HG03439 (cell line): ENCODE measurements around the gene DNAH3.
"Not testable (repeated sequence)": the region's sequence is repeated elsewhere in the genome, so short reads cannot be mapped to it uniquely, and the experiment has no call there.

Experiments
- ATAC-seq: cut with Tn5 transposase; IDR thresholded peaks from one replicate; pipeline ENCODE4 v1.9.1; 2021; ENCODE audit warnings: mild to moderate bottlenecking, moderate library complexity; ENCODE audit not compliant: unreplicated experiment

DNAH3 gene

DNA sequence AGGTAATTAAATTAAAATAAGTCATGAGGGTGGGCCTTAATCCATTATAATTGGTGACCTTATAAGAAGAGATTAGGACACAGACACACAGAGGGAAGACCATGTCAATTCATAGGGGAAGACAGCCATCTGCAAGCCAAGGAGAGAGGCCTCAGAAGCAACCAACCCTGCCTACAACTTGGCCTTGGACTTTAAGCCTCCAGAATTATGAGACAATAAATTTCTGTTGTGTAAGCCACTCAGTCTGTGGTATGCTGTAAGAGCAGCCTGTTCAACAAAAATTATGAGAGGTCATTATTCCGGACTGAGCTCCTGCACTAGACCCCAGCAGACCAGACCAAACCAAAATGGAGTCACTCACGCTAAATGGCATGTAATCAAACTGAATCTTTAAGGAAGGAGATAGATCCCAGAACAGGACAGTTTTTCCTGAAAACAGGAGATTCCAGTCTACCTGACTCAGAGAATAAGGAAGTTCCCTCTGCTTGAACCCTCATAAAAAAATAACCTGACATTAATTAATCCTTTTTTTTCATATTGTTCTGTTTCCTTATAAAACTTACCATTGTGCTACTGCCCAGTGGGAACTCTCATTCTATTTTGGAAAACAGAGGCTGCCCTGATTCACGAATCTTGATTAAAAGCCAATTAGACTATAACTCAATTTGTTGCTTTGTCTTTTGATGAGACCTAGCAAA, 74.3 kb downstream of the DNAH3 start:
- no peak for ATAC-seq

DNA sequence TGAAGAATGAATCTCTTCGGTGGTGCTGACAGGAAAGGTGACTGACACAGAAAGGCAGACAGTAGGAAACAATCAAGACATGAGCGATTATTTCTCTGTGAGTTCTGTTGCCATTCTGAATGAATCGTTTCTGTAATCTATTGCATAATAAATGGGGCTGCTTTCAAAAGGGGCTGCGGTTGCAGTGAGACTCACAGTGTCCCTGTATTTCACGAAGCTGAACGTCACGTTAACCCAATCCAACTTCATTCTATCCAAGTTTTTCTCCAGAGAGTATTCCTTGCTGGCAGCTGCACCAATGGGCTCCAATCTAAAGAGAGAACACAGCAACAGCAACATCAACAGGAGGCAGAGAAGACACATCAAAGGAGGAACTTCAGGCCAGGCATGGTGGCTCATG, 75.4 kb downstream of the DNAH3 start:
- no peak for ATAC-seq

- no peak for ATAC-seq
These were observed 77.7 kb downstream of the DNAH3 start for GRCh38 chr16:21072976-21073375.

DNA sequence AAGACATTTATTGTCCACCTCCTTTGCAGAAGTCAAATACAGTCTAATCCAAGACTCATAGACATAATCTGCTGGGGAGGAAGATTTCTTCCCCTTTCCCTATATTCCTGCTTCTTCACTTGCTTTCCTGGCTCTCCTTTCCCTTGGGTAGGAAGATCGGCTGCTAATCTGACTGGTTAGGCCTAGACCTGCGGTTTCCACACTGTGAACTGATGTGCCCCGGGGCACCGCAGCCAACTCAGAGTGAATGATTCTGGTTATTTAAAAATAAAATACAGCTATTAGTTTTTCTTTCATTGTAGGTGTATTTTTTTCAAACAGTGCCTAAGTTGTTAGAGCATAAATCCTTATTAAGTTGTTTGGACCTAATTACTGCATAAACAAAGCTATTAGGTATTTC, 78.9 kb downstream of the DNAH3 start:
- ATAC-seq = no peak

GRCh38 chr16:21070564-21070963, 80.1 kb downstream of the DNAH3 start:
- no peak for ATAC-seq

GRCh38 chr16:21069986-21070385, 80.7 kb downstream of the DNAH3 start:
- ATAC-seq = no peak

GRCh38 chr16:21064203-21064602, 86.4 kb downstream of the DNAH3 start:
- no peak for ATAC-seq

GRCh38 chr16:21063314-21063713, 87.3 kb downstream of the DNAH3 start:
- not testable (repeated sequence) for ATAC-seq

DNA sequence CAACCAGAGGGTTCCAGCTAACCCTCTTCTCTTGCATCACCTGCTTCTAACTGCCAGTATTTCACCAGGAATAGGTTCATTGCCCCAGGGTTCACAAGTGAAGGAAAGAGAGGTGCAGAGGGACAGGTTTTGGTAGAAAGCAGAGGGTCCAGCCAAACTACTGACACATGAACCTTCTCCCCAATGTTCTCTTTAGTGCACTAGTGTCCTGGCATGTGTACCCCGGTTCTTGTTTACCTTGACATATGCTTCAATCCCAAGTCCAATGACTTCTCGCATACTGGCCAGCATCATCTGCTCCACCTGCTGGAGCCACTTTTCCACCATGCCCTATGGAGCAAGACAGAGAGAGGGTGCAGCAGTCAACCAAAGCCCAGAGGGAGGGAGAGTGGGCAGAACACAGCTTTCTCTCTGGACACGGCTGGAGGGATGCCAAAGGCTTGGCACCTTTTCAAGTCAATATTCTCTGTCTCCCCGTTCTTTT, 90.6 kb downstream of the DNAH3 start:
- no peak for ATAC-seq

GRCh38 chr16:21057875-21058274, 92.8 kb downstream of the DNAH3 start:
- no peak for ATAC-seq

DNA sequence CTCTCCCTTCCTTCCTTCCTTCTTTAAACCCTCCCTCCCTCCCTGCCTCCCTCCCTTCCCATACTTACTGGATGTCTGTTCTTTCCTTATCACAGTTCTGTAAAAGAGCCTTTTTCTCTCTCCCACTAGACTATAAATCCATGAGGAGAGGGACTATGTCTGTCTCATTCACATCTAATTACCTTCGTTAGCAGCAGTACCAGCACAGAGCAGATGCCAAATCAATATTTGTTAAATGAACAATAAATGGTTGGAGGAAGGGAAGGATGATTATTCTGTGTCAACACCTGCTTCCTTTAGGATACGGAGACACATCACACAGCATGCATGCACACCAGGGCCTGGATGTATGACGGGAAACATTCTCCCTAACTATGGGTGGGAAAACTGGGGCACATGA, 94.2 kb downstream of the DNAH3 start:
- no peak for ATAC-seq

- not testable (repeated sequence) for ATAC-seq
These were observed 94.9 kb downstream of the DNAH3 start for GRCh38 chr16:21055738-21056137.

DNA sequence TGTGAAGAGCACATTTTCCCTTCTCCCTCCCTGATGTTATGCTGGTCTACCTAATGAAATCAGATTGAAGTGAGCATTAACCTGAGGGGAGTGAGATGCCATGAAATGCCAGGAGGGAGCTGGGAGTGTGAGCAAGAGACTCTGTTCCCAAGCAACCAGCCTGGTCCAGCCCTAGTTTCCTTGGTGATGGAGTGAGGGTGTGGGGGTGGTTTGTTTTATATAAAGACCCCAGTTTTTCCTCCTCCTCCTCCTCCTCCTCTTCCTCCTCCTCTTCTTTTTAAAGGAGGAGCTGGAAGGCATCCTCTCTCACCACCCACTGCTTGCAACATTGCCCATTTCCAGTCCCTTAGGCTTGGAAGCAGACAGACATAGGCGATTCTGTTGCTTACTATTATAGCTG, 97.1 kb downstream of the DNAH3 start:
- no peak for ATAC-seq

DNA sequence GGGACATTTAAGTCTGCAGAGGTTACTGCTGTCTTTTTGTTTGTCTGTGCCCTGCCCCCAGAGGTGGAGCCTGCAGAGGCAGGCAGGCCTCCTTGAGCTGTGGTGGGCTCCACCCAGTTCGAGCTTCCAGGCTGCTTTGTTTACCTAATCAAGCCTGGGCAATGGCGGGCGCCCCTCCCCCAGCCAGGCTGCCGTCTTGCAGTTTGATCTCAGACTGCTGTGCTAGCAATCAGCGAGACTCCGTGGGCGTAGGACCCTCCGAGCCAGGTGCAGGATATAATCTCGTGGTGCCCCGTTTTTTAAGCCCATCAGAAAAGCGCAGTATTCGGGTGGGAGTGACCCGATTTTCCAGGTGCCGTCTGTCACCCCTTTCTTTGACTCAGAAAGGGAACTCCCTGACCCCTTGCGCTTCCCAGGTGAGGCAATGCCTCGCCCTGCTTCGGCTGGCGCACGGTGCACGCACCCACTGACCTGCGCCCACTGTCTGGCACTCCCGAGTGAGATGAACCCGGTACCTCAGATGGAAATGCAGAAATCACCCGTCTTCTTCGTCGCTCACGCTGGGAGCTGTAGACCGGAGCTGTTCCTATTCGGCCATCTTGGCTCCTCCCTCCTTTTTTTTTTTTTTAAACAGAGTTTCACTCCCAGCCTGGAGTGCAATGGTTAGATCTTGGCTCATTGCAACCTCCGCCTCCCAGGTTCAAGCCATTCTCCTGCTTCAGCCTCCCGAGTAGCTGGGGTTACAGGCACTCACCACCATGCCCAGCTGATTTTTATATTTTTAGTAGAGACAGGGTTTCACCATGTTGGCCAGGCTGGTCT, 102.3 kb downstream of the DNAH3 start:
- not testable (repeated sequence) for ATAC-seq

DNA sequence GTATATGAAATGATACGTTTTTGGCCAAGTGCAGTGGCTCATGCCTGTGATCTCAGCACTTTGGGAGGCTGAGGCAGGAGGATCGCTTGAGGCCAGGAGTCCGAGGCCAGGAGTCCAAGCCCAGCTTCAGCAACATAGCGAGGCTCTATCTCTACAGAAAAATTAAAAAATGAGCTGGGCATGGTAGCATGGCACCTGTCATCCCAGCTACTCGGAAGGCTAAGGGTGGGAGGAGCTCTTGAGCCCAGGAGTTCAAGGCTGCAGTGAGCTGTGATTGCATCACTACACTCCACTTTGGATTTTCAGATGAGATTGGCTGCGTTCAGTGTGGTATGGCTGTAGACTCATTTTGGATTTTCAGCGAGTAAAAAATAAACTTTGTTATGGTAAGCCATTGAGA, 112.4 kb downstream of the DNAH3 start:
- no peak for ATAC-seq

- ATAC-seq = no peak
These were observed 112.9 kb downstream of the DNAH3 start for GRCh38 chr16:21037736-21038135.

GRCh38 chr16:21037168-21037567, 113.5 kb downstream of the DNAH3 start:
- ATAC-seq = no peak

DNA sequence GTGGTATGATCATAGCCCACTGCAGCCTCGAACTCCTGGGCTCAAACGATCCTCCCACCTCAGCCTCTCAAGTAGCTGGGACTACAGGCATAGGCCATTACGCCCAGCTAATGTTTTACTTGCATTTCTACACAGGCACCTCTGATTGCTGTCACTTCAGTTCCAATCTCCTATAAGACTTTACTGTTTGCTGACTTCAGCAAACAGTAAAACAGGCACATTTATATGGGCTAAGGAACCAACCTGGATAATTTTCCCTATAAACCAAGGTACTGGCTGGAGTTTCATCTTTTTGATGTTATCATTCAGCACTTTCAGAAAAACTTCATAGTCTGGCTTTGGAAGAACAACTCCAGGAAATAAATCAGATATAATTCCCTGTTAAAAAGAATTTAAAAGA, 114.2 kb downstream of the DNAH3 start:
- ATAC-seq = no peak

- no peak for ATAC-seq
These were observed 116.9 kb downstream of the DNAH3 start for GRCh38 chr16:21033704-21034103.

GRCh38 chr16:21033264-21033663, 117.4 kb downstream of the DNAH3 start:
- ATAC-seq = no peak

DNA sequence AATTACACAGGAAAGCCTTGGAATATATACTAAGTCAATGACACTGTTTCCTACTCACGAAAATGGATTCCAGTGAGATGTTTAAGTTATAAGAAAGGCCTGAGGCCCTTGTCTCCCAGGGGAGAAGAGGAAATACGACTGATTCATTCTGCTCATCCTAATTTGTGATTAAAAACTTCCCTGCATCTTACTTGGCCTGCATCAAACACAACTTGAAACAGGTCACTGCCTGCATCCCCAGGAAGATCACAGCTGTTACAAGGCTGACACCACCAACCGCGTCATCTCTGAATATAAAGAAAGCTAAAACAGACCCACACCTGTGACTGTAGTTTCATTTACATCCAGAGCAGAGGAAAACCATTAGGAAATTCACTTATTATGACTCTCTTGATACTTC, 121.9 kb downstream of the DNAH3 start:
- no peak for ATAC-seq

- ATAC-seq = no peak
These were observed 123.8 kb downstream of the DNAH3 start for GRCh38 chr16:21026846-21027245.
